IMR-90 (cell line): ENCODE results near the gene TUSC2. TPM values are rescaled to one million over a fixed set of nuclear protein-coding genes. Genes with fewer than 3 reads are reported as not detected.
A peak's percentile ranks its signal among the peaks of the same experiment; 100 is the strongest.

ENCODE experiments used
- ATAC-seq: fragments of 200-7000 bp; cut with Tn5 transposase; 2 replicates; pipeline ENCODE4 v1.9.1; 2020; ENCODE audit warnings: low read depth, mild to moderate bottlenecking, moderate library complexity
- BruUV-seq: library from RNA; stranded (reverse); fragments of 400-500 nt; replicated peaks from 2 replicates; lab custom pipeline; 2021; lab: Mats Ljungman, UMichigan
- CTCF ChIA-PET: fragments of 300-600 bp; formaldehyde crosslinking; extraction: SDS; loops from one replicate; lab custom pipeline; 2021; ENCODE audit warnings: antibody characterized with exemption; lab: Yijun Ruan, JAX
- POLR2A ChIA-PET: fragments of 300-600 bp; sonication (Branson Sonifier 250); formaldehyde crosslinking; loops from one replicate; lab custom pipeline; 2022; ENCODE audit warnings: antibody characterized with exemption; ENCODE audit not compliant: unreplicated experiment; lab: Charles Lee
- DNase-seq: peaks from one replicate; pipeline ENCODE4 v3.0.0; 2013
- H2AFZ ChIP-seq: replicated peaks from 2 replicates; pipeline ENCODE3; 2013; ENCODE audit warnings: low read length, mild to moderate bottlenecking; ENCODE audit not compliant: poor library complexity
- H2AK5ac ChIP-seq: 2 replicates; pipeline ENCODE4 v1.6.1; 2013; ENCODE audit warnings: low read depth, low read length, inconsistent platforms
- H2AK9ac ChIP-seq: replicated peaks from 2 replicates; pipeline ENCODE3; 2013; ENCODE audit warnings: mild to moderate bottlenecking, low read depth, low read length, moderate library complexity; ENCODE audit not compliant: poor library complexity
- H2BK120ac ChIP-seq: 2 replicates; pipeline ENCODE4 v1.6.1; 2013; ENCODE audit warnings: low read depth, low read length, inconsistent platforms
- H2BK15ac ChIP-seq: 3 replicates; pipeline ENCODE4 v1.6.1; 2013; ENCODE audit warnings: low read depth, low read length, inconsistent platforms
- H2BK20ac ChIP-seq: 2 replicates; pipeline ENCODE4 v1.6.1; 2013; ENCODE audit warnings: low read depth, mild to moderate bottlenecking, inconsistent platforms, low read length, moderate library complexity
- H2BK5ac ChIP-seq: 2 replicates; pipeline ENCODE4 v1.6.1; 2013; ENCODE audit warnings: mild to moderate bottlenecking, low read depth, low read length, inconsistent platforms; ENCODE audit not compliant: poor library complexity, severe bottlenecking
- H3K14ac ChIP-seq: replicated peaks from 2 replicates; pipeline ENCODE4 v1.6.1; 2013; ENCODE audit warnings: low read depth, low read length, inconsistent platforms
- H3K18ac ChIP-seq: 2 replicates; pipeline ENCODE4 v1.6.1; 2013; ENCODE audit warnings: low read depth, low read length, control low read depth
- H3K23ac ChIP-seq: 2 replicates; pipeline ENCODE4 v1.6.1; 2013; ENCODE audit warnings: low read depth, low read length, inconsistent platforms
- H3K27ac ChIP-seq: 2 replicates; pipeline ENCODE4 v1.5.1; 2013; ENCODE audit warnings: mild to moderate bottlenecking, control low read depth, low read length; ENCODE audit not compliant: insufficient read depth
- H3K27me3 ChIP-seq: 2 replicates; pipeline ENCODE4 v1.6.1; 2013; ENCODE audit warnings: low read length; ENCODE audit not compliant: control insufficient read depth, insufficient read depth
- H3K36me3 ChIP-seq: 2 replicates; pipeline ENCODE4 v1.6.1; 2013; ENCODE audit warnings: low read length, mixed read lengths; ENCODE audit not compliant: control insufficient read depth, insufficient read depth
- H3K4ac ChIP-seq: 2 replicates; pipeline ENCODE4 v1.6.1; 2013; ENCODE audit warnings: low read depth, low read length, inconsistent platforms
- H3K4me1 ChIP-seq: 2 replicates; pipeline ENCODE4 v1.6.1; 2013; ENCODE audit warnings: low read length, mixed read lengths; ENCODE audit not compliant: control insufficient read depth, insufficient read depth
- H3K4me2 ChIP-seq: 2 replicates; pipeline ENCODE4 v1.6.1; 2013; ENCODE audit warnings: low read depth, mild to moderate bottlenecking, control low read depth, low read length, moderate library complexity
- H3K4me3 ChIP-seq: 2 replicates; pipeline ENCODE4 v1.5.1; 2013; ENCODE audit warnings: low read depth, mild to moderate bottlenecking, control low read depth, low read length, moderate library complexity; ENCODE audit not compliant: insufficient read depth
- H3K56ac ChIP-seq: 2 replicates; pipeline ENCODE4 v1.6.1; 2013; ENCODE audit warnings: low read length, inconsistent platforms; ENCODE audit not compliant: insufficient read depth; ENCODE audit errors: extremely low read depth
- H3K79me1 ChIP-seq, 2 experiments: 2 replicates each; pipeline ENCODE4 v1.6.1; 2013; ENCODE audit warnings: low read length in 2 of 2, inconsistent platforms in 1 of 2, low read depth in 1 of 2
- H3K9ac ChIP-seq: 2 replicates; pipeline ENCODE4 v1.6.1; 2013; ENCODE audit warnings: low read depth, low read length, control low read depth
- H3K9me1 ChIP-seq: 2 replicates; pipeline ENCODE4 v1.6.1; 2013; ENCODE audit warnings: low read length, inconsistent platforms; ENCODE audit not compliant: insufficient read depth
- H3K9me3 ChIP-seq: 2 replicates; pipeline ENCODE4 v1.6.1; 2013; ENCODE audit warnings: low read length; ENCODE audit not compliant: control insufficient read depth, insufficient read depth
- H4K20me1 ChIP-seq: 2 replicates; pipeline ENCODE4 v1.6.1; 2013; ENCODE audit warnings: low read length, inconsistent platforms; ENCODE audit not compliant: insufficient read depth
- H4K5ac ChIP-seq: 2 replicates; pipeline ENCODE4 v1.6.1; 2013; ENCODE audit warnings: mild to moderate bottlenecking, low read depth, low read length, control low read depth
- H4K8ac ChIP-seq, 2 experiments: 2 replicates each; pipeline ENCODE4 v1.6.1; 2013; ENCODE audit warnings: low read depth in 2 of 2, low read length in 2 of 2, control low read depth in 1 of 2, inconsistent platforms in 1 of 2
- H4K91ac ChIP-seq: 2 replicates; pipeline ENCODE4 v1.6.1; 2013; ENCODE audit warnings: low read depth, low read length, inconsistent platforms; ENCODE audit not compliant: insufficient read depth
- BHLHE40 ChIP-seq: fragments of 150-350 bp; IDR thresholded peaks from 2 replicates; pipeline ENCODE4 v1.6.1; 2016; ENCODE audit warnings: mild to moderate bottlenecking, low read depth, low read length
- CHD1 ChIP-seq: IDR thresholded peaks from 2 replicates; pipeline ENCODE4 v1.6.1; 2012; ENCODE audit warnings: low read depth, low read length, improper control_type of control experiment
- FOS ChIP-seq: fragments of 150-350 bp; IDR thresholded peaks from 2 replicates; pipeline ENCODE4 v1.6.1; 2016; ENCODE audit warnings: low read depth, low read length
- MAFK ChIP-seq: IDR thresholded peaks from 2 replicates; pipeline ENCODE4 v1.6.1; 2012; ENCODE audit warnings: low read depth, low read length, improper control_type of control experiment
- MAZ ChIP-seq: IDR thresholded peaks from 2 replicates; pipeline ENCODE4 v1.6.1; 2012; ENCODE audit warnings: low read depth, mild to moderate bottlenecking, low read length, improper control_type of control experiment, moderate library complexity, borderline replicate concordance
- MXI1 ChIP-seq: IDR thresholded peaks from 2 replicates; pipeline ENCODE4 v1.6.1; 2012; ENCODE audit warnings: low read depth, mild to moderate bottlenecking, low read length, moderate library complexity, borderline replicate concordance
- NFE2L2 ChIP-seq: fragments of 150-350 bp; IDR thresholded peaks from 2 replicates; pipeline ENCODE4 v1.6.1; 2016; ENCODE audit warnings: low read depth, mild to moderate bottlenecking, low read length
- POLR2A ChIP-seq: IDR thresholded peaks from 2 replicates; pipeline ENCODE4 v1.6.1; 2012; ENCODE audit warnings: mild to moderate bottlenecking, low read depth, low read length
- RAD21 ChIP-seq: IDR thresholded peaks from 2 replicates; pipeline ENCODE4 v1.6.1; 2012; ENCODE audit warnings: low read length, improper control_type of control experiment
- RCOR1 ChIP-seq: IDR thresholded peaks from 2 replicates; pipeline ENCODE4 v1.6.1; 2012; ENCODE audit warnings: mild to moderate bottlenecking, low read length, improper control_type of control experiment; ENCODE audit not compliant: insufficient replicate concordance
- SMC3 ChIP-seq: fragments of 150-350 bp; IDR thresholded peaks from 2 replicates; pipeline ENCODE4 v1.6.1; 2016; ENCODE audit warnings: low read depth, mild to moderate bottlenecking, antibody characterized with exemption, low read length, moderate library complexity
- WGBS, 2 experiments: methylation state at CpG; one replicate each; pipeline versions ENCODE4 v1.1.5 to v1.1.7; 2013; ENCODE audit warnings: missing lambda C conversion rate in 2 of 2; ENCODE audit not compliant: insufficient read length in 1 of 2; ENCODE audit errors: extremely low coverage in 2 of 2; 5-methylcytosine and 5-hydroxymethylcytosine counted together
- dilution Hi-C: fragments of 300-500 bp; cut with HindIII; formaldehyde crosslinking; loops from one replicate; pipeline ENCODE4 v1.14.3; 2018; ENCODE audit warnings: low sequenced_read_pairs; ENCODE audit not compliant: unreplicated experiment
- in situ Hi-C: fragments of 300-500 bp; cut with MboI; formaldehyde crosslinking; loops from 3 replicates; pipeline ENCODE4 v1.14.3; 2019; ENCODE audit warnings: low sequenced_read_pairs, inconsistent platforms, mixed read lengths
- intact Hi-C: fragments of 100-400 bp; cut with micrococcal nuclease; formaldehyde crosslinking; loops from 2 replicates; pipeline ENCODE4 v1.10.0; 2022
- polyA plus RNA-seq, 3 experiments: library from polyadenylated mRNA; depleted of rRNA; stranded (reverse); fragments of >200 nt; gene quantifications; 2 replicates each; pipeline ENCODE4 v1.2.3, GENCODE V29; 2012; ENCODE audit warnings: low replicate concordance in 1 of 3
- total RNA-seq: library from RNA; depleted of rRNA; stranded (reverse); fragments of >200 nt; gene quantifications from 2 replicates; pipeline ENCODE4 v1.2.3, GENCODE V29; 2012
- TF ChIP-seq, protein P1 (sequence below): fragments of 150-350 bp; IDR thresholded peaks from 2 replicates; pipeline ENCODE4 v1.6.1; 2017; ENCODE audit warnings: mild to moderate bottlenecking, antibody characterized with exemption, low read length, low read depth
- TF ChIP-seq, protein P2 (sequence below): conservative IDR thresholded peaks from 2 replicates; pipeline ENCODE4 v1.5.1; 2012; ENCODE audit warnings: mild to moderate bottlenecking, low read depth, low read length, improper control_type of control experiment
- TF ChIP-seq, protein P3 (sequence below): fragments of 150-350 bp; IDR thresholded peaks from 2 replicates; pipeline ENCODE4 v1.6.1; 2016; ENCODE audit warnings: low read depth, mild to moderate bottlenecking, low read length, moderate library complexity, borderline replicate concordance

The TUSC2 gene
- total and polyA plus RNA-seq, 2 of the 4 experiments (the other 2 are of a cell fraction): 13.4 to 24.0 TPM

DNA sequence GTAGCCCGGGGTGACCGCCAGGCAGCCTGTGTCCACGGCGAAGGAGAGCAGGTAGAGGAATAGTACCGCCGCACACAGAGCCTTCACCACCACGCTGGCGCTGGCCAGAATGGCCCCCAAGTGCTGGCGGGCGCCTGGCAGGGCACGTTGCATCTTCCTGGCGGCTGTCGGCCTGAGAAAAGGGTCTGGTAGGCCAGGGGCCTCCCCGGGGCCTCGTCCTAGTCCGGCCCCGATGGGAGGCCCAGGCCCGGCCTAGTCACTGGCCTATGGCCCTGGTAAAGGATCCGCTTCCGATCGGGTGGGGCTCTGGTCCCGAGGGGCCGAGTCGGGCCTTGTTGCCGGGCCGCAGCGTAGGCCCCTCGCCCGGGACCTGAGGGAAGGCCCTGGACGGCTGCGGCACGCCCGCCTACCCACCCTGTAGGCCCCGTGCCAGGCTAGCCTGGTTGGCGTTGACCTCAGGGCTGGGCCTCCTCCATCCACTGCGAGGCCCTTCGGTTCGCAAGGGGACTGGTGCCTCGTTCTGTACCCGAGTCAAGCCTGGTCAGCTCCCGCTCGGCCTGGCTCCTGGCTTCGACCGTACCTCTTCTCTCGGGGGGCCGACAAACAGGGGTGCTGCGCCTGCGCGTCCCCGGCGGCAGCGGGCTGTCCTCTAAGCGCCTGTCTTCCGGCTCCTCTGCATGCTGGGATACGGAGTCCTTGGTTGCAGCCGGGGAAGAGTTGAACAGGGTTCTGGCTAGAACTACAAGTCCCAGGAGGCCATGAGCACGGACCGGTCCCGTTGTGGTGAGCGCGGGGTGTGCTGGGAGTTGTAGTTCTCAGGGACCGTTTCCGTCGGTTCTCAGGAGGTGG lies 31.1 kb upstream of the TUSC2 start, which contains the start of gene TMEM115:
TMEM115 (minus strand) TSS at position 611 of the 849 bp plus-strand sequence; CDS start at position 153, 458 bp downstream.
- peaks cover 20% of the 10 kb centered on the region for H3K9me1 ChIP-seq
- H3K56ac ChIP-seq: peak within 1 kb of the TSS; percentile 56
- H3K4me3 ChIP-seq: peak within 1 kb of the TSS; percentile 76
- H4K91ac ChIP-seq: peak within 1 kb of the TSS; percentile 90
- CTCF ChIA-PET: no interaction called here
- POLR2A ChIA-PET: no interaction called here
- H3K4me2 ChIP-seq: peak within 1 kb of the TSS; percentile 94
- peaks cover 32% of the 10 kb centered on the region for H3K36me3 ChIP-seq
- DNase-seq (peak; percentile 99), ATAC-seq (peak; percentile 99)
- peak within 1 kb of the TSS; percentile 96 for H3K23ac ChIP-seq
- peak within 1 kb of the TSS; percentile 87 for H3K27ac ChIP-seq
- no peak within 1 kb of the TSS for H2BK20ac ChIP-seq
- H3K4ac ChIP-seq: peak within 1 kb of the TSS; percentile 92
- H2AFZ ChIP-seq: peak within 1 kb of the TSS; percentile 97
- H2AK9ac ChIP-seq: peak within 1 kb of the TSS; percentile 99
- no peak within 1 kb of the TSS for H2BK15ac ChIP-seq
- H3K27me3 ChIP-seq: no peaks in the 10 kb centered on the region
- H2BK120ac ChIP-seq: 0 out of 2 replicates have a peak within 1 kb of the TSS, but pooled peaks have one; percentile 10
- 0% methylated on average over 29 of the region's 64 CpGs; no CpG with 5 or more reads in 1 of the 2 experiments for WGBS, 2 experiments
- H2AK5ac ChIP-seq: peak within 1 kb of the TSS; percentile 94
- H3K14ac ChIP-seq: peak within 1 kb of the TSS; percentile 99
- dilution Hi-C loops (no loop called here), intact Hi-C loops (no loop called here), in situ Hi-C loops (no loop called here)
- peak within 1 kb of the TSS; percentile 51; the same call in 1 of the 2 replicates for H3K18ac ChIP-seq
- H4K5ac ChIP-seq: peak within 1 kb of the TSS; percentile 92
- H3K4me1 ChIP-seq: peaks cover 26% of the 10 kb centered on the region
- H4K20me1 ChIP-seq: peaks cover 45% of the 10 kb centered on the region
- H3K9ac ChIP-seq: peak within 1 kb of the TSS; percentile 94
- H2BK5ac ChIP-seq: peak within 1 kb of the TSS; percentile 80
- no peaks in the 10 kb centered on the region for H3K9me3 ChIP-seq
- peaks cover 0 to 49% of the 10 kb centered on the region in 2 experiments; a peak in 2 of 4 replicates for H3K79me1 ChIP-seq
- TSS peak; percentile 80 for BruUV-seq
- H4K8ac ChIP-seq: peak within 1 kb of the TSS; percentile 56 to 98
- no peak for TF ChIP-seq MAFK
- peak; percentile 69 for TF ChIP-seq POLR2A
- TF ChIP-seq MXI1: peak; percentile 10; the same call in 1 of the 2 replicates
- TF ChIP-seq, protein P1, sequence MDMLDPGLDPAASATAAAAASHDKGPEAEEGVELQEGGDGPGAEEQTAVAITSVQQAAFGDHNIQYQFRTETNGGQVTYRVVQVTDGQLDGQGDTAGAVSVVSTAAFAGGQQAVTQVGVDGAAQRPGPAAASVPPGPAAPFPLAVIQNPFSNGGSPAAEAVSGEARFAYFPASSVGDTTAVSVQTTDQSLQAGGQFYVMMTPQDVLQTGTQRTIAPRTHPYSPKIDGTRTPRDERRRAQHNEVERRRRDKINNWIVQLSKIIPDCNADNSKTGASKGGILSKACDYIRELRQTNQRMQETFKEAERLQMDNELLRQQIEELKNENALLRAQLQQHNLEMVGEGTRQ: peak; percentile 68; the same call in 1 of the 2 replicates
- no peak for TF ChIP-seq RCOR1
- TF ChIP-seq SMC3: no peak; the same call in 1 of the 2 replicates
- TF ChIP-seq BHLHE40: no peak
- no peak for TF ChIP-seq MAZ
- TF ChIP-seq RAD21: no peak
- TF ChIP-seq, protein P2, sequence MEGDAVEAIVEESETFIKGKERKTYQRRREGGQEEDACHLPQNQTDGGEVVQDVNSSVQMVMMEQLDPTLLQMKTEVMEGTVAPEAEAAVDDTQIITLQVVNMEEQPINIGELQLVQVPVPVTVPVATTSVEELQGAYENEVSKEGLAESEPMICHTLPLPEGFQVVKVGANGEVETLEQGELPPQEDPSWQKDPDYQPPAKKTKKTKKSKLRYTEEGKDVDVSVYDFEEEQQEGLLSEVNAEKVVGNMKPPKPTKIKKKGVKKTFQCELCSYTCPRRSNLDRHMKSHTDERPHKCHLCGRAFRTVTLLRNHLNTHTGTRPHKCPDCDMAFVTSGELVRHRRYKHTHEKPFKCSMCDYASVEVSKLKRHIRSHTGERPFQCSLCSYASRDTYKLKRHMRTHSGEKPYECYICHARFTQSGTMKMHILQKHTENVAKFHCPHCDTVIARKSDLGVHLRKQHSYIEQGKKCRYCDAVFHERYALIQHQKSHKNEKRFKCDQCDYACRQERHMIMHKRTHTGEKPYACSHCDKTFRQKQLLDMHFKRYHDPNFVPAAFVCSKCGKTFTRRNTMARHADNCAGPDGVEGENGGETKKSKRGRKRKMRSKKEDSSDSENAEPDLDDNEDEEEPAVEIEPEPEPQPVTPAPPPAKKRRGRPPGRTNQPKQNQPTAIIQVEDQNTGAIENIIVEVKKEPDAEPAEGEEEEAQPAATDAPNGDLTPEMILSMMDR: no peak
- TF ChIP-seq, protein P3, sequence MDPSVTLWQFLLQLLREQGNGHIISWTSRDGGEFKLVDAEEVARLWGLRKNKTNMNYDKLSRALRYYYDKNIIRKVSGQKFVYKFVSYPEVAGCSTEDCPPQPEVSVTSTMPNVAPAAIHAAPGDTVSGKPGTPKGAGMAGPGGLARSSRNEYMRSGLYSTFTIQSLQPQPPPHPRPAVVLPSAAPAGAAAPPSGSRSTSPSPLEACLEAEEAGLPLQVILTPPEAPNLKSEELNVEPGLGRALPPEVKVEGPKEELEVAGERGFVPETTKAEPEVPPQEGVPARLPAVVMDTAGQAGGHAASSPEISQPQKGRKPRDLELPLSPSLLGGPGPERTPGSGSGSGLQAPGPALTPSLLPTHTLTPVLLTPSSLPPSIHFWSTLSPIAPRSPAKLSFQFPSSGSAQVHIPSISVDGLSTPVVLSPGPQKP: no peak
- no peak for TF ChIP-seq FOS
- TF ChIP-seq CHD1: no peak
- TF ChIP-seq NFE2L2: no peak
